Ishikawa (cell line): ENCODE results near the gene CAPN6.

ENCODE experiments used
- CEBPB ChIP-seq: IDR thresholded peaks from 2 replicates; pipeline ENCODE4 v1.6.1; 2012
- CREB1 ChIP-seq: IDR thresholded peaks from 2 replicates; pipeline ENCODE4 v1.6.1; 2012; ENCODE audit warnings: low read depth
- EGR1 ChIP-seq: IDR thresholded peaks from 2 replicates; pipeline ENCODE4 v1.6.1; 2012
- EP300 ChIP-seq: IDR thresholded peaks from 2 replicates; pipeline ENCODE4 v1.6.1; 2012; ENCODE audit warnings: borderline replicate concordance
- FOXM1 ChIP-seq: IDR thresholded peaks from 2 replicates; pipeline ENCODE4 v1.6.1; 2012; ENCODE audit warnings: low read depth, borderline replicate concordance
- MAX ChIP-seq: IDR thresholded peaks from 2 replicates; pipeline ENCODE4 v1.6.1; 2012
- NFIC ChIP-seq: IDR thresholded peaks from 2 replicates; pipeline ENCODE4 v1.6.1; 2012
- RAD21 ChIP-seq: IDR thresholded peaks from 2 replicates; pipeline ENCODE4 v1.6.1; 2012; ENCODE audit warnings: low read depth
- TAF1 ChIP-seq: IDR thresholded peaks from 2 replicates; pipeline ENCODE4 v1.6.1; 2012; ENCODE audit warnings: low read depth, mild to moderate bottlenecking
- TCF12 ChIP-seq: IDR thresholded peaks from 2 replicates; pipeline ENCODE4 v1.6.1; 2012; ENCODE audit warnings: low read depth
- TEAD4 ChIP-seq: IDR thresholded peaks from 2 replicates; pipeline ENCODE4 v1.6.1; 2012
- YY1 ChIP-seq: IDR thresholded peaks from 2 replicates; pipeline ENCODE4 v1.6.1; 2012; ENCODE audit warnings: low read depth
- ZBTB7A ChIP-seq: IDR thresholded peaks from 2 replicates; pipeline ENCODE4 v1.6.1; 2012; ENCODE audit warnings: low read depth
- TF ChIP-seq, protein P1 (sequence below): IDR thresholded peaks from 2 replicates; pipeline ENCODE4 v1.6.1; 2012
- TF ChIP-seq, protein P2 (sequence below): IDR thresholded peaks from 2 replicates; pipeline ENCODE4 v1.6.1; 2012; ENCODE audit warnings: low read depth, mild to moderate bottlenecking

CAPN6 gene

GRCh38 chrX:111283446-111283845 is 13.2 kb upstream of the CAPN6 start:
- TF ChIP-seq NFIC (no peak), RAD21 (no peak), TEAD4 (no peak), CEBPB (no peak), CREB1 (no peak), TCF12 (no peak), FOXM1 (no peak), EGR1 (no peak), TAF1 (no peak)
- TF ChIP-seq, protein P1, sequence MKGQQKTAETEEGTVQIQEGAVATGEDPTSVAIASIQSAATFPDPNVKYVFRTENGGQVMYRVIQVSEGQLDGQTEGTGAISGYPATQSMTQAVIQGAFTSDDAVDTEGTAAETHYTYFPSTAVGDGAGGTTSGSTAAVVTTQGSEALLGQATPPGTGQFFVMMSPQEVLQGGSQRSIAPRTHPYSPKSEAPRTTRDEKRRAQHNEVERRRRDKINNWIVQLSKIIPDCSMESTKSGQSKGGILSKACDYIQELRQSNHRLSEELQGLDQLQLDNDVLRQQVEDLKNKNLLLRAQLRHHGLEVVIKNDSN = no peak

GRCh38 chrX:111282991-111283390 is 12.7 kb upstream of the CAPN6 start:
- TF ChIP-seq, protein P1 = no peak
- TF ChIP-seq TAF1 (no peak), TEAD4 (no peak)

- TF ChIP-seq, protein P1 = no peak
- TF ChIP-seq MAX (no peak), NFIC (no peak), TCF12 (no peak), TEAD4 (no peak), ZBTB7A (no peak)
- TF ChIP-seq, protein P2, sequence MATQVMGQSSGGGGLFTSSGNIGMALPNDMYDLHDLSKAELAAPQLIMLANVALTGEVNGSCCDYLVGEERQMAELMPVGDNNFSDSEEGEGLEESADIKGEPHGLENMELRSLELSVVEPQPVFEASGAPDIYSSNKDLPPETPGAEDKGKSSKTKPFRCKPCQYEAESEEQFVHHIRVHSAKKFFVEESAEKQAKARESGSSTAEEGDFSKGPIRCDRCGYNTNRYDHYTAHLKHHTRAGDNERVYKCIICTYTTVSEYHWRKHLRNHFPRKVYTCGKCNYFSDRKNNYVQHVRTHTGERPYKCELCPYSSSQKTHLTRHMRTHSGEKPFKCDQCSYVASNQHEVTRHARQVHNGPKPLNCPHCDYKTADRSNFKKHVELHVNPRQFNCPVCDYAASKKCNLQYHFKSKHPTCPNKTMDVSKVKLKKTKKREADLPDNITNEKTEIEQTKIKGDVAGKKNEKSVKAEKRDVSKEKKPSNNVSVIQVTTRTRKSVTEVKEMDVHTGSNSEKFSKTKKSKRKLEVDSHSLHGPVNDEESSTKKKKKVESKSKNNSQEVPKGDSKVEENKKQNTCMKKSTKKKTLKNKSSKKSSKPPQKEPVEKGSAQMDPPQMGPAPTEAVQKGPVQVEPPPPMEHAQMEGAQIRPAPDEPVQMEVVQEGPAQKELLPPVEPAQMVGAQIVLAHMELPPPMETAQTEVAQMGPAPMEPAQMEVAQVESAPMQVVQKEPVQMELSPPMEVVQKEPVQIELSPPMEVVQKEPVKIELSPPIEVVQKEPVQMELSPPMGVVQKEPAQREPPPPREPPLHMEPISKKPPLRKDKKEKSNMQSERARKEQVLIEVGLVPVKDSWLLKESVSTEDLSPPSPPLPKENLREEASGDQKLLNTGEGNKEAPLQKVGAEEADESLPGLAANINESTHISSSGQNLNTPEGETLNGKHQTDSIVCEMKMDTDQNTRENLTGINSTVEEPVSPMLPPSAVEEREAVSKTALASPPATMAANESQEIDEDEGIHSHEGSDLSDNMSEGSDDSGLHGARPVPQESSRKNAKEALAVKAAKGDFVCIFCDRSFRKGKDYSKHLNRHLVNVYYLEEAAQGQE = no peak
Observed at GRCh38 chrX:111282139-111282538, 11.9 kb upstream of the CAPN6 start.

DNA sequence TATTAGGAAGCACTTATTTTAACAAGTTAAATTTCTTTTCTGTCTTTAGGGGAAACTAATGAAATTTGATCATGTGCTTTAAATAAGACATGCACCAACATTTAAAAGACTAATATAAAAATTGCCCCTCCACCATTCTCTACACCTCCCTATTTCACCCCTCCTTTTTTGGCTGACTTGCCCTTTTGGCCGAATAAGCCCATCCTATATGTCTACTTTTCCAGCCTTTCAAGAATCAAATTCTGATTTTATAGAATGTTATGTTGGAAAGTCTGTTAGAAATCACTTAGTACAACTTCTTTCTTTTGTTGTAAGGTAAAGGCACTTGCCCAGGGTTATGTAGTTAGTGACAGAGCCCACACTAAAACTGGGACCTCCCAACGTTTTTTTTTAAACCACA is 1.8 kb downstream of the CAPN6 start:
- TF ChIP-seq TEAD4 (no peak), CEBPB (no peak), TAF1 (no peak), RAD21 (no peak), EGR1 (no peak), EP300 (no peak), NFIC (no peak), TCF12 (no peak), FOXM1 (no peak), CREB1 (no peak), ZBTB7A (no peak), YY1 (no peak), MAX (no peak)
- TF ChIP-seq, protein P1 = no peak
- TF ChIP-seq, protein P2 = no peak

- TF ChIP-seq TCF12 (no peak), ZBTB7A (no peak), RAD21 (no peak), MAX (no peak), TEAD4 (no peak), FOXM1 (no peak), TAF1 (no peak), CEBPB (no peak), EP300 (no peak), EGR1 (no peak), NFIC (no peak), CREB1 (no peak), YY1 (no peak)
- TF ChIP-seq, protein P1 = no peak
- TF ChIP-seq, protein P2 = no peak
Observed at GRCh38 chrX:111265486-111265885, 4.8 kb downstream of the CAPN6 start.
